KBM-7 (cell line): ENCODE results near the gene ZNF782.
"Not testable (repeated sequence)": the region's sequence is repeated elsewhere in the genome, so short reads cannot be mapped to it uniquely, and the experiment has no call there.

ENCODE experiments used
- DNase-seq: peaks from one replicate; pipeline ENCODE4 v3.0.0-alpha.2; 2015
- in situ Hi-C: fragments of 300-500 bp; cut with MboI; formaldehyde crosslinking; loops from 2 replicates; pipeline ENCODE4 v1.14.3; 2020; ENCODE audit warnings: low sequenced_read_pairs, low pct_unique_long_range_greater_than_20kb, mixed read lengths

The ZNF782 gene

DNA sequence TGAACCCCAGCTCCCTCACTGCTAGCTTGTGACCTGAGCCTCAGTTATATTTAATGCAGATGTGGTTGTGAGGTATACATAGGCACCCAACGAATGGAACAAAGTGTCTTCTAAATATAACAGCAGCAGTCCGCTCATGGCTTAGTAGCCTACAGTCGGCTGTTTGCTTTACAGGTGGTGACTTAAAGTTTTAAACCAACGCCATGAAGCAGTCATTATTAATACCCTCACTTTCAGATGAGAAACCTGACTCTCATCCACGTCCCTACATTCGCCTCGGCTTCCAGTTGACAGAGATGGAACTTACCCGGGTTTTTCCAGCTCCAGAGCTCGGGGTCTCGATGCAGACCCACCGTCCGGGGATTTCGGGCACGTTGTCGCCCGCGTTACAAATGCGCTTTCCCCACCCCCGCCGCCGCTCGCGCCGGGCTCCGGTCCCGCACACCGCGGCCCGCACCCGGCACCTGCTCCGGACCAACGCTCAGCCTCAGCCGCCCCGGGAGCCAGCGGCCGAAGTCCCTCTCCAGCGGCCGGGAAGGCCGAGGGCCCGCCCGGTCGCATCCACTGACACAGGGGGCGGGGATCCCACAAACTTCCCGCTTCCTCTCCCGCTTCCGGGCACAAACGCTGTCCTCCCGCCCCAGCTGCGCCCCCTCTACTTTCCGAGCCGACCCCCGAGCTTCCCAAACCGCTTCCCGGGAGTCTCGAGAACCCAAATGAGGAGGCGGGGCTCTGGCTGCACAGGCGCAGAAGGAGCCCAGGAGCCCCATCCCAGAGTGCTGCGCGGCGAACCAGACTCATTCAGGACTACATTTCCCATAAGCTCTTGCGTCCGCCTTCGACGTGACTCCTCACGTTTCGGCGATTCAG is at the start of gene ZNF782:
ZNF782 (minus strand) TSS at position 734 of the 870 bp plus-strand sequence. CDS start 2,553 bp downstream, outside the sequence.
- DNase-seq, result peak; percentile 92
- in situ Hi-C loops, result loop anchor here (25.0 kb wide), 3 partner anchors 258 to 758 kb away; no protein-coding TSS in a partner anchor

- in situ Hi-C loops, DNase-seq: not testable (repeated sequence)
These were observed 45.7 kb upstream of the ZNF782 start for GRCh38 chr9:96900010-96900409.

DNA sequence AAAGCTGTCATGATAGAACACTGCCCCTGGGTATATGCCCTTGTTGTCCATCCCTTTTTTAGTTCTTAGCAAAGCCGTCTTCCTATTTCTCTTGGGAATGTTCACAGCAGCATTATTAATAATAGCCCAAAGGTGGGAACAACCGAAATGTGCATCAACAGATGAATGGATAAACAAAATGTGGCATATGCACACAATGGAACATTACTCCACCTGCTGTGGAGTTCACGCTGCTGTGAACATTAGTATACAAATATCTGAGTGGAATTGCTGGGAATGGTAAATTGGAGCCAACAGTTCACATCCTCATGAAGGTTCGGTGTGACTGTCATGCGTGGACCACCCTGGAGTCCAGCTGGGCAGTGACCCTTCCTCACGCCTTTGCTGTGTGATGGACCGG is 37.8 kb upstream of the ZNF782 start:
- in situ Hi-C loops, result no loop called here

DNA sequence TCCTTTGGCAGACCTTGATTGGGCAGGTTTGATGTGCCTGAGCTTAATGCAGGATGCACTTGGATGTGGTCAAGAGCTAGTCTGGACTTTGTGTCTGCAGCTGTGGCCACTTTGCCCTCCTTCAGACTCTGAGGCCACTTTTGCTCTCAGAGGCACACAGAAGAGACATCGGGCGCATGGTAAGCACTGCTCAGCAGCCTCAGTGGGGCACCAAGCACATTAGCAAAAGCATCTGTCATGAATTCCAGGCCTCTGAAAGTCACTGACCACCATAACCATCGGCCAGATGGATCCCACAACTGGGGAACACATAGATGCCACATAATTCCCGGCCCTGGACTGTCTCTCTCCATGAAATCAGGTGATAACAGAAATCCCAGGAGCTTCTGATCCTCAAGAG is 34.3 kb upstream of the ZNF782 start:
- in situ Hi-C loops, result no loop called here
- DNase-seq, result no peak

More for the DNA sequence above, 37.8 kb upstream of the ZNF782 start:
- no peak for DNase-seq

DNA sequence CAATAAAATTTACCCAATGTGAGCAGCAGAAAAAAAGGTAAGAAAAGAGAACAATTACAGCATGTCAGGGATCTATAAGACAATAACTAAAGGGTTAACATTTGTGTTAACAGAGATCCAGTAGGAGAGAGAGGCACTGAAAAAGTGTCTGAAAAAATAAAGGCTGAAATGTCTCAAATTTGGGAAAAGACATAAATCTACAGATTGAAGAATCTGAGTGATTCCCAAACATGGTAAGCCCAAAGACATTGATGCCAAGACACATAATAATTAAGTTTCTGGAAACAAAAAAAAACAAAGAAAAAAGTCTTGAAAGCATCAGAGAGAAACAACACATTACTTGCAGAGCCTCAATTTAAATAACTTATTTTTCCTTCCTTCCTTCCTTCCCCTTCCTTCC is 31.1 kb upstream of the ZNF782 start:
- in situ Hi-C loops, result no loop called here
- no peak for DNase-seq

DNA sequence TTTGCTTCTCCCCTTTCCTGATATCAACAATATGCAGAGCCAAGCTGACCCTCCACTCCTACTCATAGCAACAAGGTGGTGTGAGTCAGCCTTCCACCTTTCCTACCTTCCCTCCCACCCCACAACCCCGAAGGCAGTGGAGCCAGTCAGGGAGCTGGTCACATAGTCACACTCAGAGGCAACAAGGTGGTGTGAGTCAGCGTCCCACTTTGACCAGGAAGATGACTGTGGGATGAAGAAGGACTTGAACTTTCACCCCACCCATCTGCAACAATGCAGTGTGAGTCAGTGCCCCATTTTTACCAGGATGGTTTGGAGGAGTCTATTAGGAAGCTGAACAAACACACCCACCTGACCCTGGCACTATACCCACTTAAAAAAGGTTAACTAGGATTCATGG is 30.1 kb upstream of the ZNF782 start:
- in situ Hi-C loops, result no loop called here

GRCh38 chr9:96883922-96884321 is 29.6 kb upstream of the ZNF782 start:
- in situ Hi-C loops, result no loop called here
- no peak for DNase-seq

More for the DNA sequence above, 30.1 kb upstream of the ZNF782 start:
- no peak for DNase-seq

GRCh38 chr9:96877269-96877668 is 23.0 kb upstream of the ZNF782 start:
- no peak for DNase-seq
- in situ Hi-C loops, result no loop called here

DNA sequence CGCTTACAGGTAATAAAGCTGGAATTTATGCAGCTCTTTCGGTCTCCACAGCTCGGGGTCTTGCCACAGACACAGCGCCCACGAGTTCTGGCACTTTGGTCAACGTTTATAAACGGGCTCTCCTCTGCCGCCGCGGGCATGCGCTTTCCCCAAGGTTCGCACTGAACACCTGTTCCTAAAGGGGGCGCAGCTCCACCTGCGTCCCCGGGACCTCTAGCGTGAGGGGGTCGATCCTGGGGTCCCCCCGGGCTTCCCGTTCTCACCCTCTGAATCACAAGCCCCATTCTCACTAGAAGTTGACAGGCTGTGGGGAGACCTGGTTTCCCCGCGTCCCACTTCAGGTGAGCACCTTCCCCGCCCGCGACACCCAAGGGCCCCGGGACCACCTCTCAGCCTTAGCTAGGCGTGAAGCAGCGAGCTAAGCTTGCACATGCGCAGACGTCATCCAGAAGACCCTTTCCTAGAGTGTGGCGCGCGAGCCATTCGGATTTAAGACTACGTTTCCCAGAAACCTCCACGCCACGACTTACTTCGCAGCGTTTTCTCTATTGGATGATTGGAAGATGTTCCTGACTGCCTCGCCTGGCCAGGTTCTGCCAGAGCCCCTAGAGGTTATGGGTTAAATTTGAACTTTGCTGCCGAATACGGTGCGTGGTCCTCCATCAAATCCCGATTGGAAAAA is 21.3 kb upstream of the ZNF782 start:
- DNase-seq, result no peak
- in situ Hi-C loops, result no loop called here

DNA sequence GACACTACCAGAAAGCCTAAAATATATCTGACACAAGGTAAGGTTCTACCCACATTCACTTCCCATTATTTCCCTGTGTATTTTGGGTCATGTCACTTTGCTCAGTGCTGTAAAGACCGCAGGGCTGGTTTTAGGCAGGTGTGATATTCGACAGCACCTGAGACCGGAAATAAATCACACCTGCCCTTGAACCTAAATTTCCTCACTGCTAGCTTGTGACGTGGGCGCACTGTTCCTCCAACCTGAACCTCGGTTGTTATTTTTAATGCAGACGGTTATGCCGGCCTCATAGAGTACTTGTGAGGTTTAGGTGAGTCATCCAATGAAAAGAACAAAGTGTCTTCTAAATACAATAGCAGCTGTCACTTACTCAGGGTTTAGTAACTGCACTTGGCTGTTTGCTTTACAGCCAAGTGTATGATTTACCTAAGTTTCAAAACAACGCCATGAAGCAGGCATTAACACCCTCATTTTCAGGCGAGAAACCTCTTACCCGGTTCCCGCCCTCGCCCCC is 20.7 kb upstream of the ZNF782 start:
- DNase-seq, result no peak
- in situ Hi-C loops, result loop anchor here (25.0 kb wide), 3 partner anchors 237 to 737 kb away; no protein-coding TSS in a partner anchor

DNA sequence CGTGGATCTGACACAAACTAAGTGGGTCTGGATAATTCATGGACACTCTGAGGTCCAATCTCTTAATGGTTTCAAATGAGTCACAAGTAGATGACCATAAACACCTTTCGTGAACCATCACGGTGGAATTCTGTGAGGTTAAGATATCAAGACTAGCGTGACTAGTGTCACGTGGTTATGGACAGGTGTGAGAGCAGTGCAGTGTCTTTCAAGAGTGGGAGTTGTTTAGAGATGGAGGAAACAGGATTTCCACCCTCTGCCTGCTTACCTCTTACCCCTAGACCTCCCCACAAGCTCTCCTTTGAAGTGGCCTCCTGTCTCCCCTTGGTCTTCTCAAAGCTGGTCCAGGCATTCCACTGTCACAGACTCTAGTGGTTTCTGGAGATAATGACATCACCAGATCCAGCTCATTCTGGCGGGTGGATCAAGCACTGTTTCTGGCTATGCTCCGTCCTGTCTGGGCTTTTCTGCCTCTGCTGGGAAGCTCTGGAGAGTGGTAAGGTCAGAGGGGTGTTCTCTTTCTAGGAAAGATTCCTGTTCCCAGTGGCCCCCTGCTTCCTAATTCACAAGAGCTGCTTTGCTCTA is 20.0 kb upstream of the ZNF782 start:
- no peak for DNase-seq
- in situ Hi-C loops, result loop anchor here (25.0 kb wide), 3 partner anchors 238 to 738 kb away; no protein-coding TSS in a partner anchor

DNA sequence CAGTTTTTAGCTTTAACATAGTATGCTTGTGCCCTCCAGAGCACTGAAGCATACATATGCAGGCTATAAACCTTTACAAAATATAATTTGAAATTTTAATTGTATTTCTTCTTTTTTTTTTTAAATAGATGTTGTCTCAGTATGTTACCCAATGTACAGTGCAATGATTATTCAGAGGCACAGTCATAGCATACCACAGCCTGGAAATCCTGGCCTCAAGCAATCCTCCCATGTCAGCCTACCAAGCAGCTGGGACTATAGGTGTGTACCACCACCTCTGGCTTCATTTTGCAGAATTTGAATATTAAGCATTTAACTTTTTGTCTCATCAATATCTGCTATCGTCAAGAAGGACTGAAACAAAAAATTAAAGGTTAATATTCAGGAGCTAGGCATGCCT is 16.9 kb upstream of the ZNF782 start:
- in situ Hi-C loops, result loop anchor here (25.0 kb wide), 3 partner anchors 241 to 741 kb away; no protein-coding TSS in a partner anchor
- no peak for DNase-seq

DNA sequence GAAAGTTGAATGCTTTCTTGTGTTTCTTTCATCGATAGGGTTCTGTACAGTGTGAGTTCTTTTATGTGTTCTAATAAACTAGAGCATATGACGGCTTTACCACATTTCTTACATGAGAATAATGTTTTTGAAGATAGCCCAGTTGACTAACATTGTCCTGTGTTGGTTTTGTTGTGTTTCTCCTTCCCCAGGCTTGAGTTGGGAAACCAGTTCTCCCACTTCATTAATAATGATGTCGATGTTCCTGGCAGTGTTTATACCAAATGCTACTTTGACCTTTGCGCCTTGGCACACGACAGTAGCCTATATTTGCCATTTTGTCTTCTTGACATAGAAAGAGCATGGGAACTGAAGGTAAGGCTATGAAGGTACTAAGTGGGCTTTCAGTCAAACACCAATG is 14.4 kb upstream of the ZNF782 start:
- in situ Hi-C loops, result loop anchor here (25.0 kb wide), 3 partner anchors 244 to 744 kb away; no protein-coding TSS in a partner anchor
- DNase-seq, result no peak

DNA sequence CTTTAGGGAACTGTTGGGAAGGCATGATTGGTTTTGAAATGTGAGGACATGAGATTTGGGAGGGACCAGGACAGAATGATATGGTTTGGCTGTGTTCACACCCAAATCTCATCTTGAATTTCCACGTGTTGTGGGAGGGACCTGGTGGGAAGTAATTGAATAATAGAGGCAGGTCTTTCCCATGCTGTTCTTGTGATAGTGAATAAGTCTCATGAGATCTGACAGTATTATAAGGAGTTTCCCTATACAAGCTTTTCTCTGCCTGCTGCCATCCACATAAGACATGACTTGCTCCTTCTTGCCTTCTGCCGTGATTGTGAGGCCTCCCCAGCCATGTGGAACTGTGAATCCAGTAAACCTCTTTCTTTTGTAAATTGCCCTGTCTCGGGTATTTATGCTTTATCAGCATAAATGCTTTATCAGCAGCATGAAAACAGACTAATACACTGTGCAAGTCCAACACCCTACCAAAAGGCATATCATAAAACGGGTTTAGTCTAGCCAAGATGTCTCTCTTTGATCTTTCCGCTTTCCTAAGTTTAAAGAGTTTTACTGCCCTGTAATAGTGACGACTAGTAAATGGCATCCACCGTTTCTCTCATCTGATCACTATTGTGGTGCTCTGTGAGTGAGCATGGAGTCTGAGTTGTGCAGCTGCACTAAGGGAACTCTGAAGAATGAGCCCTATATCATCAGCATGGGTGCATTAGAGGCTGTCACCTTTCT is 12.9 kb upstream of the ZNF782 start:
- DNase-seq, result no peak
- in situ Hi-C loops, result loop anchor here (25.0 kb wide), 3 partner anchors 245 to 745 kb away; no protein-coding TSS in a partner anchor

GRCh38 chr9:96865240-96865639 is 10.9 kb upstream of the ZNF782 start:
- not testable (repeated sequence) for DNase-seq
- in situ Hi-C loops, result loop anchor here (25.0 kb wide), 3 partner anchors 247 to 747 kb away; no protein-coding TSS in a partner anchor

DNA sequence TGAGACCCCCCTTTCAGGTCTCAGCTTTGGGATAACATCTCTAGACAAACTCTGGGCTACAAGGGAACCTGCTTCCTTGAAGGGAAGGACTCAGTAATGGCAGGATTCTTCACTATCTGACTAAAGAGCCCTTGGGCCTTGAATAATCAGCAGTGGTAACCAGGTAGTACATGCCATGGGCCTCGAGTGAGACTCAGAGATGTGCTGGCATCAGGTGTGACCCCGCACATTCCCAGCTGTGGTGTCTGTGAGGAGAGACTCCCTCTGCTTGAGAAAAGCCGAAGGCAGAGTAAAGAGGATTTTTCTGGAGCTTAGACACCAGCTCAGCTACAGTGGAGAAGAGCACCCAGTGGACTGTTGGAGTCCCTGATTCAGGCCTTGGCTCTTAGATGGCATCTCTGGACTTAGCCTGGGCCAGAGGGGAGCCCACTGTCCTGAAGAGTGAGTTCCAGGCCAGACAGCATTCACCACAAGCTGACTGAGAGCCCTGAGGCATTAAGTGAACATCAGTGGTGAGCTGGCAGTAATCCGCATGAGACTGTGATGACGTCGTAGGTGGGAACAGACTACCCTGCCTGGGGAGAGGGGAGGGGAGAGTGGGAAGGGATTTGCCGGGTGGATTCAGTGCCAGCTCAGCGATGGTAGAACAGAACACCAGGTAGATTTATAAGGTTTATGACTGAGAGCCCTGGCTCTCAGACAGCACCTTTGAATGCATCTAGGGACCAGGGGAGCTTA is 5.3 kb upstream of the ZNF782 start:
- in situ Hi-C loops, result loop anchor here (25.0 kb wide), 3 partner anchors 253 to 753 kb away; no protein-coding TSS in a partner anchor
- no peak for DNase-seq

GRCh38 chr9:96858670-96859069 is 4.4 kb upstream of the ZNF782 start:
- DNase-seq, result no peak

More at GRCh38 chr9:96858670-96859069, 4.4 kb upstream of the ZNF782 start:
- in situ Hi-C loops, result loop anchor here (25.0 kb wide), 3 partner anchors 254 to 754 kb away; no protein-coding TSS in a partner anchor
